ENCODE results near the gene TMTC1.

DNA sequence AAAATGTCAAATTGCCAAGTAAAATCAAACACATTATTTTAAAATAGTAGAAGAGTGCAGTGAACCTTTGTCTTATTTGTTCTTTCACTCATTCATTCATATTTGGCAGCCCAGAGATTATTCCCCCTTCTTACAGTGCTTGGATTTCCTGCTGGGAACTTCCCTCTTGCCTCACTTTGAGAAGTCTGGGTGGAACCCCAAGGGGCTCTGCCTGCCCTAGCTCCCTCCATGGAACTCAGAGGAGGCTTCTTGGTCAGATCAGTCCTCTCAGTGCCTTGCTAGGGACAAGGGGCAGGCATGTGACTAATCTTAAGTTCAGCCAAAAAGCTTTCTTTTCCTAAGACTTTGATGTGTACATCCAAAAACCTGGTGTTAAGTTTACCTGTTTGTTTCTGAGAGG lies 201.6 kb downstream of the TMTC1 start:
- TF ChIP-seq, protein P1, sequence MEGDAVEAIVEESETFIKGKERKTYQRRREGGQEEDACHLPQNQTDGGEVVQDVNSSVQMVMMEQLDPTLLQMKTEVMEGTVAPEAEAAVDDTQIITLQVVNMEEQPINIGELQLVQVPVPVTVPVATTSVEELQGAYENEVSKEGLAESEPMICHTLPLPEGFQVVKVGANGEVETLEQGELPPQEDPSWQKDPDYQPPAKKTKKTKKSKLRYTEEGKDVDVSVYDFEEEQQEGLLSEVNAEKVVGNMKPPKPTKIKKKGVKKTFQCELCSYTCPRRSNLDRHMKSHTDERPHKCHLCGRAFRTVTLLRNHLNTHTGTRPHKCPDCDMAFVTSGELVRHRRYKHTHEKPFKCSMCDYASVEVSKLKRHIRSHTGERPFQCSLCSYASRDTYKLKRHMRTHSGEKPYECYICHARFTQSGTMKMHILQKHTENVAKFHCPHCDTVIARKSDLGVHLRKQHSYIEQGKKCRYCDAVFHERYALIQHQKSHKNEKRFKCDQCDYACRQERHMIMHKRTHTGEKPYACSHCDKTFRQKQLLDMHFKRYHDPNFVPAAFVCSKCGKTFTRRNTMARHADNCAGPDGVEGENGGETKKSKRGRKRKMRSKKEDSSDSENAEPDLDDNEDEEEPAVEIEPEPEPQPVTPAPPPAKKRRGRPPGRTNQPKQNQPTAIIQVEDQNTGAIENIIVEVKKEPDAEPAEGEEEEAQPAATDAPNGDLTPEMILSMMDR (IDR thresholded peaks at IDR 0.05; ENCODE audit: low read length), result no peak
- TF ChIP-seq EZH2 (IDR thresholded peaks at IDR 0.05; ENCODE audit: borderline replicate concordance, low read length), result no peak

Measured in OCI-LY1 (cell line).